Urinary bladder (tissue), 4 donors: Measurements from ENCODE around the gene SLC6A12. TPM values are rescaled to one million over a fixed set of nuclear protein-coding genes. Genes with fewer than 3 reads are reported as not detected.

Experiments
- DNase-seq: peaks from one replicate; pipeline ENCODE4 v3.0.0-alpha.2; 2015; ENCODE audit errors: extremely low spot score
- H3K27ac ChIP-seq: one replicate; pipeline ENCODE4 v1.5.1; 2013; ENCODE audit warnings: low read depth, mild to moderate bottlenecking, moderate library complexity
- H3K36me3 ChIP-seq: one replicate; pipeline ENCODE4 v1.6.1; 2013; ENCODE audit warnings: mild to moderate bottlenecking, moderate library complexity; ENCODE audit not compliant: insufficient read depth
- H3K4me1 ChIP-seq: one replicate; pipeline ENCODE4 v1.6.1; 2013; ENCODE audit warnings: mild to moderate bottlenecking, moderate library complexity; ENCODE audit not compliant: insufficient read depth
- H3K4me3 ChIP-seq: one replicate; pipeline ENCODE4 v1.5.1; 2013; ENCODE audit warnings: low read depth, low read length
- WGBS: extraction: QIAGEN DNeasy Blood & Tissue Kit; methylation state at CpG from one replicate; pipeline ENCODE4 v1.1.7; 2013; 5-methylcytosine and 5-hydroxymethylcytosine counted together
- polyA plus RNA-seq: library from polyadenylated mRNA; stranded (reverse); fragments of 200-250 nt; gene quantifications from one replicate; pipeline ENCODE4 v1.2.3, GENCODE V29; 2013
- total RNA-seq: library from RNA; depleted of rRNA; stranded (reverse); fragments of >200 nt; gene quantifications from one replicate; pipeline ENCODE4 v1.2.3, GENCODE V29; 2014
- donor health status: healthy with polysubstance abuse.
- donor health status: healthy.

Gene SLC6A12
- total and polyA plus RNA-seq, 2 donors: 0.21 to 1.5 TPM

- H3K4me1 ChIP-seq: no peaks in the 10 kb centered on the region
- H3K27ac ChIP-seq: no peak overlapping the region
- no peak for DNase-seq
- 61% methylated on average over 19 of the region's 19 CpGs for WGBS
- H3K36me3 ChIP-seq: no peaks in the 10 kb centered on the region
- no peak overlapping the region for H3K4me3 ChIP-seq
Measured at GRCh38 chr12:143964-144649, 69.8 kb downstream of the SLC6A12 start.

DNA sequence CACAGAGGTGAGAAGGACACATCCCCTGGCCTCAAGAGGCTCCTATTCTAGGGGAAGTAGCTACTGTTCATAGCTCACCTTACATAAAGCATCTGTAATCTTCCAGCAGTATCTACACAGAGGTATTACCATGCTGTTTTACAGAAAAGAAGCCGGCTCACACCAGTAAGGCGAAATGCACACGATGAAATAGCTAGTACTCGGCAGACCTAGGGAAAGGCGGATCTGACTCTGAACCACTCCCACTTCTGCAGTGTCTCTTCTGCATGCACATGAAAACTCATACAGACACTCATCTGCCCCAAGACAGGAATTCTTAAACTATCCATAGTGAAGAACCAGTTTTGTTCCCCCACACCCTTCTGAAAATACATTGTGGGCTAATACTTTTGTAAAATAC is 73.8 kb downstream of the SLC6A12 start:
- Histone ChIP-seq H3K36me3 (no peaks in the 10 kb centered on the region), H3K27ac (no peak overlapping the region), H3K4me3 (no peak overlapping the region), H3K4me1 (no peaks in the 10 kb centered on the region)
- WGBS: 46% methylated on average over 5 of the region's 5 CpGs
- no peak for DNase-seq

Other genes with a start within 250 kb of the SLC6A12 start
- gene IQSEC3, start 147.4 kb downstream of the SLC6A12 start, total RNA-seq: 1.5 TPM
- 0.60 TPM for gene IQSEC3, start 147.4 kb downstream of the SLC6A12 start, polyA plus RNA-seq
- gene SLC6A13, start 48.7 kb upstream of the SLC6A12 start, total RNA-seq: 0.53 TPM
- 0.06 TPM for gene SLC6A13, start 48.7 kb upstream of the SLC6A12 start, polyA plus RNA-seq
- 69.5 TPM for gene KDM5A, start 175.2 kb upstream of the SLC6A12 start, total RNA-seq
- gene KDM5A, start 175.2 kb upstream of the SLC6A12 start, polyA plus RNA-seq: 12.3 TPM
- gene CCDC77, start 187.5 kb upstream of the SLC6A12 start, total RNA-seq: 10.0 TPM
- 6.4 TPM for gene CCDC77, start 187.5 kb upstream of the SLC6A12 start, polyA plus RNA-seq
- gene B4GALNT3, start 245.8 kb upstream of the SLC6A12 start, total RNA-seq: 1.4 TPM
- gene B4GALNT3, start 245.8 kb upstream of the SLC6A12 start, polyA plus RNA-seq: 1.3 TPM